22Rv1 (cell line): ENCODE measurements around the gene SEC22C.

Experiments
- CTCF ChIP-seq: fragments of 450-650 bp; IDR thresholded peaks from 2 replicates; pipeline ENCODE4 v1.5.1; 2017; ENCODE audit warnings: mild to moderate bottlenecking
- ZFX ChIP-seq: fragments of 450-650 bp; IDR thresholded peaks from 2 replicates; pipeline ENCODE4 v1.6.1; 2017; ENCODE audit warnings: antibody characterized with exemption, borderline replicate concordance

GRCh38 chr3:42527368-42527917 is 54.3 kb downstream of the SEC22C start:
- TF ChIP-seq CTCF (no peak), ZFX (no peak)
